Type B pancreatic cell (in vitro differentiated cells): ENCODE measurements around the gene ARL16. TPM values are rescaled to one million over a fixed set of nuclear protein-coding genes. Genes with fewer than 3 reads are reported as not detected.
A peak's percentile ranks its signal among the peaks of the same experiment; 100 is the strongest.

Experiments used
- DNase-seq: peaks from one replicate; pipeline ENCODE4 v3.0.0; 2021; ENCODE audit warnings: mixed read lengths; ENCODE audit not compliant: unreplicated experiment; ENCODE audit errors: extremely low spot score
- H3K27ac Mint-ChIP-seq: 2 replicates; pipeline ENCODE4 v1.8.0; 2021; ENCODE audit warnings: mild to moderate bottlenecking, mixed read lengths
- H3K27me3 Mint-ChIP-seq: 2 replicates; pipeline ENCODE4 v1.8.0; 2021; ENCODE audit warnings: mixed read lengths
- H3K36me3 Mint-ChIP-seq: 2 replicates; pipeline ENCODE4 v1.8.0; 2021; ENCODE audit warnings: mixed read lengths
- H3K4me1 Mint-ChIP-seq: one replicate; pipeline ENCODE4 v1.8.0; 2021; ENCODE audit warnings: mixed read lengths; ENCODE audit not compliant: unreplicated experiment
- H3K4me3 Mint-ChIP-seq: 2 replicates; pipeline ENCODE4 v1.8.0; 2021; ENCODE audit warnings: mild to moderate bottlenecking, mixed read lengths
- H3K9me3 Mint-ChIP-seq: 2 replicates; pipeline ENCODE4 v1.8.0; 2021; ENCODE audit warnings: mixed read lengths
- long read RNA-seq: library from polyadenylated mRNA; unstranded; transcript quantifications from one replicate; pipeline ENCODE4 v2.0.0, GENCODE V29; 2020
- total RNA-seq: library from RNA; stranded (reverse); gene quantifications from 2 replicates; pipeline ENCODE4 v1.2.1, GENCODE V29; 2021; ENCODE audit warnings: low replicate concordance
- TF ChIP-seq, protein P1 (sequence below): fragments of 200-600 bp; sonication (generic); conservative IDR thresholded peaks from 2 replicates; pipeline ENCODE4 v1.5.0; 2021; ENCODE audit warnings: antibody characterized with exemption, mild to moderate bottlenecking

Gene ARL16, protein sequence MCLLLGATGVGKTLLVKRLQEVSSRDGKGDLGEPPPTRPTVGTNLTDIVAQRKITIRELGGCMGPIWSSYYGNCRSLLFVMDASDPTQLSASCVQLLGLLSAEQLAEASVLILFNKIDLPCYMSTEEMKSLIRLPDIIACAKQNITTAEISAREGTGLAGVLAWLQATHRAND
- total RNA-seq: 41.5 and 47.2 TPM in 2 replicates
- long read RNA-seq, transcript ARL16-204 (5 exons, 1,526 nt): minor isoform, 13 of 72 reads
- long read RNA-seq, transcript ARL16-201 (5 exons, 1,227 nt): major isoform, 31 of 72 reads
- long read RNA-seq, transcript ARL16-203 (4 exons, 1,856 nt): minor isoform, 8 of 72 reads
- long read RNA-seq, partial matches to known transcripts: 3 of 72 reads
- long read RNA-seq, other reads (novel, unspliced or antisense): 15 of 72 reads

DNA sequence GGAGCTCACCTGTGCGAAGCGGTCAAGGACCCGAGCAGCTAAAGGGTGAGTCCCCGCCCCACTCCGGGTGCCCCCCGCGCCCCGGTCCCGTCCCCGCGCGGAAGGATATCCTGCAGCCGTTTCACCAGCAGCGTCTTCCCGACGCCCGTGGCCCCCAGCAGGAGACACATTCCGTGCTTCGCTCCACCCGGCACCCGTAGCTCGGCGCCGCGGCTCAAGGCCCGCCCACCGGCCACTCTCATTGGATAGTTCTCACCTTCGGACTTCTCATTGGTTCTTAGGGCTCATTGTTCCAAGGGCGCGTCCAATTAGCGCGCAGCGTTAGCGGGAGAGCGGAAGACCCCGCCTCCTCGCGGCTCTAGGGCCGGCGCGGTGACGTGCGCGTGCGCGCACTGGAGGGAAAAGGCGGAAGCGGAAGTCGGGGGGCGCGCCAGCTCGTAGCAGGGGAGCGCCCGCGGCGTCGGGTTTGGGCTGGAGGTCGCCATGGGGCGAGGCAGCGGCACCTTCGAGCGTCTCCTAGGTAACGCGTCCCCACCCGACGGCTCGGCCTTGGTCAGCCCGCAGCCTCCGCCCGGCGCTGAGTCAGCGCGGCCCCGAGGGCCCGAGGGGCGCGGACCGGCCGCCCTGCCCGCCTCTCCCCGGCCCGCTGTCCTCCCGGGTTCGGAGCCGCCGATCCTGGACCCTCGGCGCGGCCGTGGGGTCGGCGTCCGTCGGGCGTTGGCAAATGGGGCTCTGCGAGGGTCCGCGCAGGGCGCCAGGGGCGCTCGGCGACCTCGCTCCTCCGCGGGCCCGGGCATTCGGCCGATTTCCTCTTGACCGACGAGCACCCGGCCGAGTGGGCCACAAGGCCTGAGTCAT, at the start of gene ARL16, which contains the start of gene HGS:
ARL16 (minus strand) TSS at position 214 of the 858 bp plus-strand sequence; CDS start at position 170, 44 bp downstream.
HGS (plus strand) TSS at position 428 of the 858 bp plus-strand sequence; CDS start at position 484, 56 bp downstream.
- Mint-ChIP-seq H3K4me3 (peak within 1 kb of the TSS; percentile 95), H3K4me1 (peaks cover 14% of the 10 kb centered on the region), H3K27me3 (no peaks in the 10 kb centered on the region), H3K36me3 (peaks cover 4% of the 10 kb centered on the region), H3K27ac (peak within 1 kb of the TSS; percentile 90), H3K9me3 (no peaks in the 10 kb centered on the region)
- peak; percentile 99 for DNase-seq
- TF ChIP-seq, protein P1, sequence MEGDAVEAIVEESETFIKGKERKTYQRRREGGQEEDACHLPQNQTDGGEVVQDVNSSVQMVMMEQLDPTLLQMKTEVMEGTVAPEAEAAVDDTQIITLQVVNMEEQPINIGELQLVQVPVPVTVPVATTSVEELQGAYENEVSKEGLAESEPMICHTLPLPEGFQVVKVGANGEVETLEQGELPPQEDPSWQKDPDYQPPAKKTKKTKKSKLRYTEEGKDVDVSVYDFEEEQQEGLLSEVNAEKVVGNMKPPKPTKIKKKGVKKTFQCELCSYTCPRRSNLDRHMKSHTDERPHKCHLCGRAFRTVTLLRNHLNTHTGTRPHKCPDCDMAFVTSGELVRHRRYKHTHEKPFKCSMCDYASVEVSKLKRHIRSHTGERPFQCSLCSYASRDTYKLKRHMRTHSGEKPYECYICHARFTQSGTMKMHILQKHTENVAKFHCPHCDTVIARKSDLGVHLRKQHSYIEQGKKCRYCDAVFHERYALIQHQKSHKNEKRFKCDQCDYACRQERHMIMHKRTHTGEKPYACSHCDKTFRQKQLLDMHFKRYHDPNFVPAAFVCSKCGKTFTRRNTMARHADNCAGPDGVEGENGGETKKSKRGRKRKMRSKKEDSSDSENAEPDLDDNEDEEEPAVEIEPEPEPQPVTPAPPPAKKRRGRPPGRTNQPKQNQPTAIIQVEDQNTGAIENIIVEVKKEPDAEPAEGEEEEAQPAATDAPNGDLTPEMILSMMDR: no peak

DNA sequence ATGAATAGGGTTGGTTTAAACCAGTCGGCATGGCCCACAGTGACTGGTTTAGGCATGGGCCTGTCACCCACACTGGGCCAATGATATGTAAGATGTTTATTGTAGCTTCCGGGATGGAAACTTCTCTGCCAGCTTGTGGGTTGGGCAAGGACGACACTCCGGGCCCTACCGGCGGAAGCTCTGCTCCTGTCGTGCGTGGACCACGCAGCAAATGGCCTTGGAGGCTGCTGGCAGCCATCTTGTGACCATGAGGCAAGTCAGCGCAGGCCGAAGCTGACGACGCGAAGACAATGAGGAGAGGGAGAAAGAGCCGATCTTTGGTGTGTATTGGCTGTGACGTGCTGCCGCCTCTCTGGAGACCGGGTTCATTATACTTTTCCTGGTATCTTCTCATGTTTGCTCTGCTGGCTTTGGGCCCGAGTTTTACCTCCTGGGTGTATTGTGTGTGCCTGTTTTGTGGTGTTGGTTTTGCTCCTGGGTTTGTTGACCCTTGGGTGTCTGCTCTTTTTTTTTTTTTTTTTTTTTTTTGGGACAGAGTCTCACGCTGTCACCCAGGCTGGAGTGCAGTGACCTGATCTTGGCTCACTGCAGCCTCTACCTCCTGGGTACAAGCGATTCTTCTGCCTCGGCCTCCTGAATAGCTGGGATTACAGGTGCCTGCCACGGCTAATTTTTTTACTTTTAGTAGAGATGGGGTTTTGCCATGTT, 43.9 kb upstream of the ARL16 start:
- Mint-ChIP-seq H3K9me3 (no peaks in the 10 kb centered on the region), H3K4me3 (no peak overlapping the region), H3K4me1 (peaks cover 14% of the 10 kb centered on the region), H3K27ac (no peak overlapping the region), H3K36me3 (no peaks in the 10 kb centered on the region), H3K27me3 (peaks cover 3% of the 10 kb centered on the region)
- TF ChIP-seq, protein P1: no peak
- DNase-seq: no peak

DNA sequence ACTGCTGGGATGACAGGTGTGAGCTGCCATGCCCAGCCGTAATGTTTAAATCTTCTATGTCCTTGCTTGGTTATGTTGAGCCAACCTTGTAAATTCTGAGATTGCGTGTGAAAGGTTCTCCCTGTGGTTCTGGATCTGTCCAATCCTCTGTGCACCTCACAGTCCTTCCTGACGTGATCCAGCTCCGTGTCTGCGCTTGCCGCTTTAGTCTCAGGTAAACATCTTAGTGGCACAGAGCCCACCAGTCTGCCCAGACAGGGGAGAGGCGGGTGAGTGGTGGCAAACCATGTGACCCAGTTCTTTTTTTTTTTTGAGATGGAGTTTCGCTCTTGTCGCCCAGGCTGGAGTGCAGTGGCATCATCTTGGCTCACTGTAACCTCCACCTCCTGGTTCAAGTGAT, 42.4 kb upstream of the ARL16 start:
- TF ChIP-seq, protein P1: no peak

DNA sequence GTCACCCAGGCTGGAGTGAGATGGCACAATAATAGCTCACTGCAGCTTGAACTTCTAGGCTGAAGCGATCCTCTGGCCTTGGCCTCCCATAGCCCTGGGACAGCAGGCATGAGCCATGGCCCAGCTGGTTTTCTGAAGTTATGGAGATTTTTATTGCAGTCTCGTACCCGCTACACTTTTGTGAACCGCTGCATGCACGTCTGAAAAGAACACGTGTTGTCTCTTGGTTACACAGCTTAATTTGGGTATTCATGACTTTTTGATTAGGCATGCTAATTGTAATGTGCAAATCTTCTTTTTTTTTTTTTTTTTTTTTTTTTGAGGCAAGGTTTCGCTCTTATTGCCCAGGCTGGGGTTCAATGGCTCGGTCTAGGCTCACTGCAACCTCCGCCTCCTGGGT, 41.8 kb upstream of the ARL16 start:
- Mint-ChIP-seq H3K27ac (no peak overlapping the region), H3K36me3 (no peaks in the 10 kb centered on the region), H3K4me1 (peaks cover 8% of the 10 kb centered on the region), H3K4me3 (no peak overlapping the region), H3K9me3 (no peaks in the 10 kb centered on the region), H3K27me3 (peaks cover 3% of the 10 kb centered on the region)
- no peak for DNase-seq
- TF ChIP-seq, protein P1: no peak

More for the DNA sequence above, 42.4 kb upstream of the ARL16 start:
- DNase-seq: no peak
- H3K27ac Mint-ChIP-seq: no peak overlapping the region
- peaks cover 3% of the 10 kb centered on the region for H3K27me3 Mint-ChIP-seq
- H3K9me3 Mint-ChIP-seq: no peaks in the 10 kb centered on the region
- no peaks in the 10 kb centered on the region for H3K36me3 Mint-ChIP-seq
- H3K4me1 Mint-ChIP-seq: peaks cover 9% of the 10 kb centered on the region
- no peak overlapping the region for H3K4me3 Mint-ChIP-seq

DNA sequence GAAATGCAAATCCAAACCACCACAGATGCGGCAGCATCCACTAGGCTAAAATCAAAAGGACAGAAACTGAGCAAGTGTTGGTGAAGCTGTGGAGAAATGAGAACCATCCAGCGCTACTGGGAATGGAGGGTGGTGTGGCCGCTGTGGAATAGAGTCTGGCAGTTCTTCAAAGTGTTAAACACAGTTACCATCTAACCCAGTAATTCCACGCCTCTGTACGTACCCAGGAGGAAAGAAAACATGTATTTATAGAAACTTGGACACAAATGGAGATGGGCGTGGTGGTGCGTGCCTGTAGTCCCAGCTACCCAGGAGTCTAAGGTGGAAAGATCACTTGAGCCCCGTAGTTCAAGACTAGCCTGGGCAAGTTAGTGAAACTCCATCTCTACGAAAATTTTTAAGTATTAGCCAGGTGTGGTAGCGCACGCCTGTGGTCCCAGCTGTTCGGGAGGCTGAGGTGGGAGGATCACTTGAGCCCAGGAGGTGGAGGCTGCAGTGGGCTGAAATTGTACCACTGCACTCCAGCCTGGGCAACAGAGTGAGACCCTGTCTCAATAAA, 40.1 kb upstream of the ARL16 start:
- peak overlapping the region; percentile 80 for H3K27ac Mint-ChIP-seq
- H3K27me3 Mint-ChIP-seq: peaks cover 3% of the 10 kb centered on the region
- no peak for DNase-seq
- no peaks in the 10 kb centered on the region for H3K9me3 Mint-ChIP-seq
- TF ChIP-seq, protein P1: no peak
- no peak overlapping the region for H3K4me3 Mint-ChIP-seq
- H3K36me3 Mint-ChIP-seq: no peaks in the 10 kb centered on the region
- peaks cover 8% of the 10 kb centered on the region for H3K4me1 Mint-ChIP-seq
